HG03354 (cell line): Measurements from ENCODE around the gene TCAP.
"Not testable (repeated sequence)": the region's sequence is repeated elsewhere in the genome, so short reads cannot be mapped to it uniquely, and the experiment has no call there.

ENCODE experiments used
- ATAC-seq: cut with Tn5 transposase; IDR thresholded peaks from one replicate; pipeline ENCODE4 v1.9.1; 2021; ENCODE audit warnings: mild to moderate bottlenecking; ENCODE audit not compliant: unreplicated experiment, poor library complexity, severe bottlenecking

The TCAP gene

DNA sequence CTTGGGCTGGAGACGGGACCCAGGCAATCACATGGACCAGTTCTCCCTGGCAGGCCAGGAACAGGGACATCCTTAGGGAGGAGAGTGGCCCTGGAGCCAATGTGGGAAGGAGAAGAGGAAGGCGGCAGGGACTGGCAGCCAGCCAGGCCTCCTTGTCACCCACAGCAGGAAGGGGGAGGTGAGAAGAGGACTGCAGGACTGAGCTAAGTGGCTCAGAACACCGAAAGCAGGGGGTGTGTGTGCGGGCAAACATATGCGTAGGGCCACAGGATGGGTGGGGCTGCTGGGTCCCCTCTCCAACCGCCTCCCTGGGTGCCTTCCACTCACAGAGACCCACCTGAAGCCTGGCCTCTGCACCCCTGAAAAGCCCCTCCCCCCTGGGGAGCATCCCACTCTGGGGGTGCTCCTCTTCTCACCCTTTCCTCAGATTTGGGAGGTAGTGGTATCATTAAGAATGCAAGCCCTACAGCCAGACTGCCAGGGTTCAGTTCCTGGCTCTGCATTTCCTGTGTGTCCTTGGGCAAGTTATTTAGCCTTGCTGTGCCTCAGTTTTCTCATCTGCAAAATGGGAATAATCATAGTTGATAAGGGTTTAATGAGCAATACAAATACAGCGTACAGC, 11.2 kb downstream of the TCAP start:
- ATAC-seq = peak; percentile 44

DNA sequence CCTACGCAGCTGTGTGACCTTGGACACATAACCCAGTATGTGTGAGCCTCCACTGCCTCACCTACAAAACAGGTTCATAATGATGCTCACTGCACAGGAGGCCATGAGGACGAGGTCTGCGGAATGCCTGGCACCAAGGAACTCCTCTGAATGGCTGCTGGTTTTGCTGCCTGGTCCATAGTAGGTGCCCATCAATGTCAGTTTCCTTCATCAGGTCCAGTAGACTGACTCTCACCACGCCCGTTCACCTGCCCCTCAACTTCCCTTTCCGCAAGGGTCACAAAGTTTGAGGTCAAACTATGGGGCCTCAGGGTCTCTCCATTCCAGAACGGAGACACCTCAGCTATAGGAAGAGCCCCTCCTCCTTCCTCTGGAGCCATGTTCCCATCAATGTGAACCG, 11.9 kb downstream of the TCAP start:
- ATAC-seq = no peak

DNA sequence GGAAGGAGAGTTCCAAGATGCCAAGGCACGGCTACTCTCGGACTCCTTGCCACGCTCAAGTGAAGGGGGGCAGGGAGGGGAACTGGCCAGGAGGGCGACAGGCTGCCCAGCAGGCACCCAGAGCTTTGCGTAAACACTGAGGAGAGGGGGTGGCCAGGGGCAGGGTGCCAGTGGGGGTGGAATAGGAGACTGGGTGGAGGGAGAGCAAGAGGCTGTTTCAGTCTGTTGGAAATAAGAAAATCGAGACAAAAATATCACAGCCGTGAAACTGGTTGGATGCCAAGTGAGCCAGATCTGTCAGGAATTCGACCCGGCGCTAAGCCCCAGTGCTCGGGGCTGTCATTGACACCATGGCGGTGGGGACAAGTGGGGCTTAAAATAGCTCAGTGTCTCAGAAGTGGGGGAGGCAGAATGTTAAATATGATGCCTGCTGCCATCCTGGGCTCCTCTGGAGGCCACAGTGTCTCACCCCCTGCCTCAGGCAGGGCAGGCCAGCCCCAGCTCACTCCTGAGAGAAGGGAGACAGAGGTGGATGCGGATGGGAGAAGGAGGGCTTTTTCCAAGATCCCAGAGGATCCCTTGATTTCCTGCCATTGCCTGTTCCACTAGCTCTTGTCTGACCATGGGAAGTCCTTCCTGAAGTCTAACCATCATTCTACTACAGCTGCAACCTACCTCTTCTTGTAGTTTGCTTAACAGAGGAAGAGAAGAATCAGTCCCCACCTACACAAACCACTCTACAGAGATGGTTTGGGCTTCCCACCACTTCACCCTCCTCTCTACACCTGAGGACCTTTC, 12.6 kb downstream of the TCAP start:
- no peak for ATAC-seq

DNA sequence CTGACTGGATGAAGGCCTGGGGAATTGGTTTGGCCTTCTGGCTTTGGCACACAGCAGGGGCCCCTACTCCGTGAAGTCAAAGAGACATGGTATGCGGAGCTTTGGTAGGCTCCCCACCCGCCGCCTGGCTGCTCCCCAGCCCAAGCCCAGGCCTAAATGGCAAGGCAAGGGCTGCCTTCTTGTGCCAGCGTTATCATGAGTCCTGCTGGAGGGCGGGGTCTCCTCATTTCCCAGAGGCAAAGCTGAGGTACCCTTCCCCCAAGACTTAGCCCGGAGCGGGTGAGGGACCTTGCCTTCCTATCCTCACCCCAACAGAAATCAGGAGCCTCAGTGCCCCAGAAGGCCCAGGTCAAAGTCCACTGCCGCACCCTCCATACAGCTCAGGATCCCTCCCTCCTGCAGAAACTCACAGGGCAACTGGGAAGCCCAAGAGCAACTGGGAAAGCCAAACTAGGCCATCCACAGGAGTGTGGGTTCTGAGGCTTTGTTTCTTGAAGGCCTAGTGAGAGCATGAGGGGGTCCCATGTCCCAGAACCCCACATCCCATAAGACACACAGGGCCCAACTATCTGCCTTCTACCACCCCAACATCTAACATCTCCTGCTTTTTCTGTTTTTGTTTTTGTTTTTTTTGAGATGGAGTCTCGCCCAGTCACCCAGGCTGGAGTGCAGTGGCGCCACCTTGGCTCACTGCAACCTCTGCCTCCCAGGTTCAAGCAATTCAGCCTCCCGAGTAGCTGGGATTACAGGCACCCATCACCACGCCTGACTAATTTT, 13.4 kb downstream of the TCAP start:
- no peak for ATAC-seq

DNA sequence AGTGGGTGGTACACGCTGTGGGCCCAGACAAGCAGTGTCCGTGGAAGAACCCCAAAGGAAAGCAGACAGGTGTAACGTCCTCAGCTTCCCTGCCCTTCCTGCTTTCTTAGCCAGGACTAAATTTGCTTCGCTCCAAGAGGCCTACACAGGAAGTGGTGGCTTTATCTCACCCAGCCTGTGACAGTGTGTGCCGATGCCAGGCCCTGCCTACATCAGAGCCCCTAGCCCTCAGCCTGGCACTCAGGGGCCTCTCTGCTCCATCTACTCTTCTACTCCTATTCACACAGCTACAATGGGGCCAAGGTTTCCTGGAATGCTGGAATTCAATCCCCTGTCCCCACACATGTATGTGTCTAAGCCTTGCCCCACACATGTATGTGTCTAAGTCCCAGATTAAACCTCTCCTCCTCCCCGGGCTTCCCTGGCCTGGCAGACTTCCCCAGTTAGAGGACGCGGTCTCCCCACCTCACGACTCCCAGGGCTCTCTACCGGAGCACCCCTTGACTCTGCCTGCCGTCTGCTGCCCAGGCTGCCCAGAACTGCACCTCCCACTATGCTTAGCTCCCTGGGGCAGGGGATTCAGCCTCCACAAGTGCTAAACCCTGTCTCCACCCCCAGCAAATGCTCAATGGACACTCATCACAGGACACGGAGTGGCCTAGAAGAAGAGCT, 14.5 kb downstream of the TCAP start:
- ATAC-seq = no peak

DNA sequence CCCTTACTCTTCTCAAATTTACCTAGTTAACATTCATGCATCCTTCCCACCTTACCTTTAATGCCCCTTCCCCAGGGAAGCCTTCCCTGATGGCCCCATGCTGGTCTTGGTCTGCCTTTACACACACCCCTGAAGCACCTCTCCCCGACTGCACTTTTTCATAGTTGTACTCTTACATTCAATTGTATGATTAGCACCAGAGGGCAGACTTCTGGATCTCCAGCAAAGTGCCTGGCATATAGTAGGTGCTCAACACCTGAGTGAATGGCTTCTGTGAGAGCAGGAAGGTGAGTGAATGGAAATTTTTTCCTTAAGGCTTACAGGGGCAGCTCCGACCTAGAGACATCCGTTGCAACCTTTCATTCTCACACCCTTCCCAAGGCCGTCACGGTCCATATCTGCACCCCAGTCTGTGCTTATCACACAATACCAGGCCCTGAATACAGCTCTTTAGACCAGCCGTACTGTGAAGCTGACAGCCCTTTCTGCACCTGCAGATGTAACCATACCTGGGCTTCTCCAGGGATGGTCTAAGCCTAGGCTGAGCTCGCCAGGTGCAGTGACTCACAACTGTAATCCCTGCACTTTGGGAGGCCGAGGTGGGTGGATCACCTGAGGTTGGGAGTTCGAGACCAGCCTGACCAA, 18.3 kb downstream of the TCAP start:
- no peak for ATAC-seq

DNA sequence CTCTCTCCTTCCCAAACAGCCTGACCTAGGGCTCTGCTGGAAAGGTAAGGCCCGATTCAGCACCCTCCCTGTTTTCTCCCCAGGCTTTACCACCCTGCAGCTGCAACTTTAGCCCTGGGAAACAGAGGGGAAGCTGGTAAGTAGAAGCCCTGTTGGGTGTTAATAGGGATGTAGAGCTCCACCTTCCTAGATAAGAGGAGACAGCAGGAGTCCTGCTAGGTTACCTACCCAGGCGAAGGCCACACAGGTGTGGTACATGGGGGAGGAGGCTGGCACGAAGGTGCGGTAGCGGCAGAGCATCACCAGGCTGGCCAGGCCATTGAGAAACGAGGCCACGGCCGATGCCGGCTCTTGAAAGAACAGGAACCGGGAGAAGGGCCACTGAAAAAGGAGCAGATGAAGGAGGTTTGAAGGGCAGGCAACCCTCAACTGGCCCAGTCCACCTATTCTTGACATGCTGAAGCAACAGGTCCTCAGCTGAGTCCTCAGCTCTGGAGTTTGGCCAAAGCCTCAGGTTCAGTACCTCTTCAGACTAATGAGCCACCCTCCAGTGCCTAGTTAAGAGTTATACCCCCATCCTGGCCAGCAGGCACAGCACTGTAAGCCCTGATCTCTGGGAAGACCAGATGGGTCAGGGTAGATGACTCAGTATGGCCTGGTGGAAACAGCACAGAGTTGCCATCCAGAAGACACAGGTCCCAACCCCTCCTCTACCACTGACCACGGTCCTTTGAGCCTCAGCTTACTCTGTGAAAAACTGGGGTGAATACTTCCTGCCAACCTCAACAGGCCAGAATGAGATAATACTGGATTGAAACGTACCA, 19.4 kb downstream of the TCAP start:
- no peak for ATAC-seq

DNA sequence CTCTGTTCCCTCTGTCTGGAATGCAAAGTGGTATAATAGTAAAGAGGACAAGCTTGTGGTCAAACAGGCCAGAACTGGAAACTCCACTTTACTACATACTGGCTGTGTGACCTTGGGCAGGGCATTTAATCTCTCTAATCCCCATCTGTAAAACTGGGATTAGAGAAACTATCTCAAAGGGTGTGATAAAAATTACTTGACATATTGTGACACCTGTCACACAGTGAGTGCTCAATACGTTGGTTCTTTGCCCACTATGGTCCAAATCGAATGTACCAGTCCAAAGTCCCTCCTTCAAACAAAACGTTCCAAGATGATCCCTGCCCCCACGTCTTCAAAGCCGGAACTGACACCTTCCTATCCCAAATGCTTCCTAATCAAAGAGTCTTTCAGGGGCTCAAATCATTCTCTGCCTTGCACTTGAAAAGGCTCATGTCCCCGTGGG, 22.0 kb downstream of the TCAP start:
- no peak for ATAC-seq

DNA sequence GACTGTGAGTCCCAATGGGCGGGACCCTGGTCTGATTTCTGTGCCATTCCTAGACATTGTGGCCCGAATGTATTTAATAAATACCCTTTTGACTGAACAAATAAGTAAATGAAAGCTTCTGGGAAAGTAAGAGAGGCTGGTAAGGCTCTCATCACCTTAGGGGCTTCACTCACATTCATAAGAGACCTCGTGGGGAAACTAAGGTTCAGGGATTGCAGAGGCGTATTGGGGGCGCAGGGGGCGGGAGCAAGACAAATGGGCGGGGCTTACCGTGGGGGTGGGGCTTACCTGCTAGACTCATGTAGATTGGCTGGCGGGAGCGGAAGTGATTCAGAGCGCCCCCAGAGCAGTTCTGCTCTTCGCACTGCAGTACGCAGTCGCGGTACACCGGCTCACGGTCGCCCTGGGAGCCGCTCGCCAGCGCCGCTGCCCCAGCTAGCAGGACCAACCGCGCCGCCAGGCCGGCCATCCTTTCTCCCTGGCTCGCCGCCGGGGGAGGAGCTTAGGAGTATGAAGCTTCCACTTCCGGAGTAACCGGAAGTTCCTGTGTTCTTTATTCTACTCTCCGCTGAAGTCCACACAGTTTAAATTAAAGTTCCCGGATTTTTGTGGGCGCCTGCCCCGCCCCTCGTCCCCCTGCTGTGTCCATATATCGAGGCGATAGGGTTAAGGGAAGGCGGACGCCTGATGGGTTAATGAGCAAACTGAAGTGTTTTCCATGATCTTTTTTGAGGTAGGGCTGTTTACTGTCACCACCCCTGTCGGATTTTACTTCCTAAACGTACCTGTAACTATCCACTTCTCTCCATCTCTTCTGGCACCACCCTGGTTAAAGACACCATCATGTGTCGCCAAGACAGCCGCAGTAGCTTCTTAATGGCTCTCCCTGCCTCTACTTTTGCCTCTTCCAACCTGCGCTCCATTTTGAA, 22.7 kb downstream of the TCAP start, which contains the start of gene PGAP3:
PGAP3 (minus strand) TSS at position 512 of the 929 bp plus-strand sequence; CDS start at position 469, 43 bp downstream.
- peak; percentile 92 for ATAC-seq

DNA sequence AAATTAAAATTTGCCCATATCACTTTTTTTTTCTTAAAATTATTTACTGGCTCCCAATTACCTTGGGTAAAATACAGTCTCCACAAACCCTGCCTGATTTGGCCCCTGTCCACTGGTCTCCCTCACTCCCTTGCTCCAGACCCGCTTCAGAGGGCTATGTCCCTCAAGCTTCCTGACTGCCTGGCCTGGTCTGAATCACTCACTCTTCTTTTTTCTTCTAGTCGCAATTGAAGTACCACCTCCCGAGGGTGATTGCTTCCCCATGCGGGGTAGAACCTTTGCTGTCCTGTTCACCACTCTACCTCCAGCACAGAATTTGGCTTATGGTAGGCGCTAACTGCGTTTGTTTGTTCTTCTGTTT, 23.3 kb downstream of the TCAP start:
- ATAC-seq = no peak

DNA sequence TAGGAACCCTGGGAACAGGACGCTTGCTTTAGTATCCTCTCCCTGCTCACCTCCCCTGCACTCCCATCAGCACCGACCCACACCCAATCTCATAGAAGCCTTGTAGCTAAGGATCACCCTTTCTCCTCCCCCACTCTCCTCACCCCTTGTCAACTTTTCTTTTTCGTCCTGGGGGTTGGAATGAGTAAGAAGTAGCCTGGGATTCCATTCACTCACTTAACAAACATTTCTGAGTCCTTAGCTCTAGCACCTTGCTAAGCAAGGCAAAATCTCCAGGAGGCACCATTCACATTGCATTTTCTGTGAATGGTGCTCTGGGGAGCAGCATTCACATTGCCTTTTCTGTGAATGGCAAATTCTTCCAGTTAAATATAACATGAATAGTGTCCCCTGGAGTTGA, 23.8 kb downstream of the TCAP start:
- ATAC-seq = no peak

DNA sequence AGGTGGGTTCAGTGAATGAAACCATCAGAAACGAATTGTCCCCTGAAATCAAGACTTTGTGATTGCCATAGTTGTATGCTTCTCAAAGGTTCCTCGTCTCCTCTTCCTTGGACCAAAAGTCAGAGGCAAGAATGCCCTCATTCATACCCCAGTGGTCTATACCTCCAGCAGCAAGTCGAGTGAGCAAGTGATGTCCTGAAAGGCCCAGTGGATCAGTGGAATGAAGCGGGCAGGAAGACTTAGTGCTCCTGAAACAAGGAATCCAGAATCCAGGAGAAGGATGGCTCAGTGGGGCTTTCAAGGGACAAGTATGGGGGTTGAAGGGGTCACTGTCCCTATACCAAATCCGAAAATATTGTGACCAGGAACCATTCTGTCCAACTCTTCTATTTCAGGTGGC, 29.4 kb downstream of the TCAP start:
- no peak for ATAC-seq

DNA sequence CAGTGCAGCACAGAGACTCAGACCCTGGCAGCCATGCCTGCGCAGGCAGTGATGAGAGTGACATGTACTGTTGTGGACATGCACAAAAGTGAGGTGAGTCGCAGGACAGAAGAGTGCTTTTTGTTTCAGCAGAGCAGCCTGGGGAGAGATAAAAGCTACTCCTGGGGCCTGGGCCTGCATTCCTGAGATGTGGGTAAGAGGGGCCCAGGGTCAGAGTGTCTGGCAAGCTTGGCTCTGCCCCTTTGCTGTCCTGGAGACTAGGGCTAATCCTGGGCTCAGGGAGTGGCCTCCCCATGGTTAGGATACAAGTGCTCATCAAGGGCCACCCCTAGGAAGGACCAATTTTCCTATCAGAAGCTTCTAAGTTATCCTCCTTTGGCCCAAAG, 29.9 kb downstream of the TCAP start:
- ATAC-seq = no peak

DNA sequence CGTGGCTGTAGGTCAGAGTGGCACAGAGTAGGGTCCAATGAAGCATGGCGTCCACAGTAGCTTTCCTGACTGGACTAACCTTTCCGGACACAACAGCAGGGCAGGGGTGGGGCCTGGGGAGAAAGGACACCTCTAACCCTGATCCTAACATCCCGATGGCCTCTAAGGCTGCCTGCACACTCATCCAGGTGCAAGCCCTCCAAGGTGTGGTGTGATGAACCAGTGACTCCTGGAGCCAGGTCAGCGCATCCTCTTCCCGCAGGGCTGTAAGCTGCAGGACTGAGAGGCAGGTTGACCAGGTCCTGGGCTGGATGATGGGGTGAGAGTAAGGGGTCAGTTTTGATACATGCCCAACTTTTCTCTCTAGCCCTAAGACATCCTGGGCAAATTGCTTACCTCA, 31.6 kb downstream of the TCAP start:
- no peak for ATAC-seq

DNA sequence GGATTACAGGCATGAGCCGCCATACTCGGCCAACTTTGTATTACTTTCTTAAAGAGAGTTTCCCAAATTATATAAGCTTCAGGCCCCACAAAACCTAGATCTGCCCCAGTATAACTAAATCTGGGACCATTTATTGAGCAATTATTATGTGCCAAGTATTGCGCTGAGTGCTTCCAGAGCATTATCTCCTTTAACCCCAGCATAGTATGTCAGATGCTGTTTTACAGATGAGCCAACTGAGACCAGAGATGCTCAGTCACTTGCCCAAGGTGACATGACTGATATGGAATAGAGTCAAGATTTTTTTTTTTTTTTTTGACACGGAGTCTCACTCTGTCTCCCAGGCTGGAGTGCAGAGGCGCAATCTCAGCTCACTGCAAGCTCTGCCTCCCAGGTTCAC, 32.8 kb downstream of the TCAP start:
- no peak for ATAC-seq

DNA sequence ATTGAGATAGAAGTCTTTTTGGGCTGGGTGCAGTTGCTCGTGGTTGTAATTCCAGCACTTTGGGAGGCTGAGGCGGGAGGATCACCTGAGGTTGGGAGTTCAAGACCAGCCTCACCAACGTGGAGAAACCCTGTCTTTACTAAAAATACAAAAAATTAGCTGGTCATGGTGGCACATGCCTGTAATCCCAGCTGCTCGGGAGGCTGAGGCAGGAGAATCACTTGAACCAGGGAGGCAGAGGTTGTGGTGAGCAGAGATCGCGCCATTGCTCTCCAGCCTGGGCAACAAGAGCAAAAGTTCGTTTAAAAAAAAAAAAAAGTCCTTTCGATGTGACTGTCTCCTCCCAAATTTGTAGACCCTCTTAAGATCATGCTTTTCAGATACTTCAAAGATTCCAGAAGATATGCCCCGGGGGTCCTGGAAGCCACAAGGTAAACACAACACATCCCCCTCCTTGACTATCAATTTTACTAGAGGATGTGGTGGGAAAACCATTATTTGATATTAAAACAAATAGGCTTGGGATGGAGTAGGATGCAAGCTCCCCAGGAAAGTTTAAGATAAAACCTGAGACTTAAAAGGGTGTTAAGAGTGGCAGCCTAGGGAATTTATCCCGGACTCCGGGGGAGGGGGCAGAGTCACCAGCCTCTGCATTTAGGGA, 34.1 kb downstream of the TCAP start:
- ATAC-seq = not testable (repeated sequence)

DNA sequence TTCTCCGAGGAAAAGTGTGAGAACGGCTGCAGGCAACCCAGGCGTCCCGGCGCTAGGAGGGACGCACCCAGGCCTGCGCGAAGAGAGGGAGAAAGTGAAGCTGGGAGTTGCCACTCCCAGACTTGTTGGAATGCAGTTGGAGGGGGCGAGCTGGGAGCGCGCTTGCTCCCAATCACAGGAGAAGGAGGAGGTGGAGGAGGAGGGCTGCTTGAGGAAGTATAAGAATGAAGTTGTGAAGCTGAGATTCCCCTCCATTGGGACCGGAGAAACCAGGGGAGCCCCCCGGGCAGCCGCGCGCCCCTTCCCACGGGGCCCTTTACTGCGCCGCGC, 34.6 kb downstream of the TCAP start, which contains the start of gene ERBB2:
ERBB2 (plus strand) TSS at position 247 of the 330 bp plus-strand sequence. CDS start 175 bp downstream, outside the sequence.
- ATAC-seq = no peak
